ENCODE data around the gene RPL6.
A peak's percentile ranks its signal among the peaks of the same experiment; 100 is the strongest.
"Not testable (repeated sequence)": the region's sequence is repeated elsewhere in the genome, so short reads cannot be mapped to it uniquely, and the experiment has no call there.

Gene RPL6

GRCh38 chr12:112409064-112409905 lies at the start of gene RPL6:
Gene RPL6 (minus strand): TSS chr12:112409605. CDS start chr12:112408656, 949 bp downstream.
- peak within 1 kb of the TSS; percentile 95 for H3K4me3 ChIP-seq (replicated peaks; ENCODE audit: low read depth, low read length)
- TF ChIP-seq, protein P1, sequence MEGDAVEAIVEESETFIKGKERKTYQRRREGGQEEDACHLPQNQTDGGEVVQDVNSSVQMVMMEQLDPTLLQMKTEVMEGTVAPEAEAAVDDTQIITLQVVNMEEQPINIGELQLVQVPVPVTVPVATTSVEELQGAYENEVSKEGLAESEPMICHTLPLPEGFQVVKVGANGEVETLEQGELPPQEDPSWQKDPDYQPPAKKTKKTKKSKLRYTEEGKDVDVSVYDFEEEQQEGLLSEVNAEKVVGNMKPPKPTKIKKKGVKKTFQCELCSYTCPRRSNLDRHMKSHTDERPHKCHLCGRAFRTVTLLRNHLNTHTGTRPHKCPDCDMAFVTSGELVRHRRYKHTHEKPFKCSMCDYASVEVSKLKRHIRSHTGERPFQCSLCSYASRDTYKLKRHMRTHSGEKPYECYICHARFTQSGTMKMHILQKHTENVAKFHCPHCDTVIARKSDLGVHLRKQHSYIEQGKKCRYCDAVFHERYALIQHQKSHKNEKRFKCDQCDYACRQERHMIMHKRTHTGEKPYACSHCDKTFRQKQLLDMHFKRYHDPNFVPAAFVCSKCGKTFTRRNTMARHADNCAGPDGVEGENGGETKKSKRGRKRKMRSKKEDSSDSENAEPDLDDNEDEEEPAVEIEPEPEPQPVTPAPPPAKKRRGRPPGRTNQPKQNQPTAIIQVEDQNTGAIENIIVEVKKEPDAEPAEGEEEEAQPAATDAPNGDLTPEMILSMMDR (IDR thresholded peaks at IDR 0.05; ENCODE audit: low read length, missing control alignments) = no peak
- peak; percentile 96 for DNase-seq (ENCODE audit: low read depth)

DNA sequence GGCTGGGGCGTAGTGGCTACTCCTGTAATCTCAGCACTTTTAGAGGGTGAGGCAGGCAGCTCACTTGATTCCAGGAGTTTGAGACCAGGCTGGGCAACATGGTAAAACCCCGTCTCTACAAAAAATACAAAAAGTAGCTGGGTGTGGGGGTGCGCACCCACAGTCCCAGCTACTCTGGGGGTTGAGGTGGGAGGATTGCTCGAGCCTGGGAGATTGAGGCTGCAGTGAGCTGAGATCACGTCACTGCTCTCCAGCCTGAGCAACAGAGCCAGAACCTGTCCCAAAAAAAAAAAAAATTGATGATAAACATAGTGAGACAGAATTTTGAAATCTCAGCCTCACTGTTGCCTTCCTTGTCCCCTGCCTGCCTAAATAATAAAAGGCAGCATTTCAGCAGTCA lies 49.3 kb upstream of the RPL6 start:
- TF ChIP-seq, protein P1 (IDR thresholded peaks at IDR 0.05; ENCODE audit: low read length, missing control alignments) = no peak
- H3K4me3 ChIP-seq (replicated peaks; ENCODE audit: low read depth, low read length) = no peak overlapping the region
- no peak for DNase-seq (ENCODE audit: low read depth)

DNA sequence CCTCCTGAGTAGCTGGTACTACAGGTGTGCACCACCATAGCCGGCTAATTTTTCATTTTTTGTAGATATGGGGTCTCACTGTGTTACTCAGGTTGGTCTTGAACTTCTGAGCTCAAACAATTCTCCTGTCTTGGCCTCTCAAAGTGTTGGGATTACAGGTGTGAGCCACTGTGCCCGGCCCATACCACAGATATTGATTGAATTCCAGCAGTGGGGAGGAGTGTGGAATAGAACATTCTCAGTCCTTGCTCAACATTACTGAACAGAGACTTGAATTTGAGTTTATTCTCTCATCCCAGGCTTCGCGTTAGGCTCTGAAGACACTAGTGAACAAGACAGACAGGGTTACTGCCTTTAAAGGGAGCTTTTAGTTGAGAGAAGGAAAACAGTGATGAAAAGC lies 48.9 kb upstream of the RPL6 start:
- H3K4me3 ChIP-seq (replicated peaks; ENCODE audit: low read depth, low read length) = no peak overlapping the region
- TF ChIP-seq, protein P1 (IDR thresholded peaks at IDR 0.05; ENCODE audit: low read length, missing control alignments) = no peak
- DNase-seq (ENCODE audit: low read depth) = no peak

DNA sequence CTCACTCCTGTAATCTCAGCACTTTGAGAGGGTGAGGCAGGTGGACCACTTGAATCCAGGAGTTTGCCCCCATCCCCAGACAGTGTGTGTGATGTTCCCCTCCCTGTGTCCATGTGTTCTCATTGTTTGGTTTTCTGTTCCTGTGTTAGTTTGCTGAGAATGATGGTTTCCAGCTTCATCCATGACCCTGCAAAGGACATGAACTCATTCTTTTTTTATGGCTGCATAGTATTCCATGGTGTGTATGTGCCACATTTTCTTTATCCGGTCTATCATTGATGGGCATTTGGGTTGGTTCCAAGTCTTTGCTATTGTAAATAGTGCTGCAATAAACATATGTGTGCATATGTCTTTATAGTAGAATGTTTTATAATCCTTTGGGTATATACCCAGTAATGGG lies 47.7 kb upstream of the RPL6 start:
- not testable (repeated sequence) for DNase-seq (ENCODE audit: low read depth)

GRCh38 chr12:112456029-112456428 lies 46.6 kb upstream of the RPL6 start:
- H3K4me3 ChIP-seq (replicated peaks; ENCODE audit: low read depth, low read length) = no peak overlapping the region
- no peak for DNase-seq (ENCODE audit: low read depth)
- TF ChIP-seq, protein P1 (IDR thresholded peaks at IDR 0.05; ENCODE audit: low read length, missing control alignments) = no peak

More for the DNA sequence above, 47.7 kb upstream of the RPL6 start:
- H3K4me3 ChIP-seq (replicated peaks; ENCODE audit: low read depth, low read length) = not testable (repeated sequence)

GRCh38 chr12:112450725-112451124 lies 41.3 kb upstream of the RPL6 start:
- DNase-seq (ENCODE audit: low read depth) = no peak
- TF ChIP-seq, protein P1 (IDR thresholded peaks at IDR 0.05; ENCODE audit: low read length, missing control alignments) = no peak
- H3K4me3 ChIP-seq (replicated peaks; ENCODE audit: low read depth, low read length) = no peak overlapping the region

- DNase-seq (ENCODE audit: low read depth); H3K4me3 ChIP-seq (replicated peaks; ENCODE audit: low read depth, low read length): not testable (repeated sequence)
These were observed 38.8 kb upstream of the RPL6 start for GRCh38 chr12:112448165-112448564.

GRCh38 chr12:112447106-112447505 lies 37.7 kb upstream of the RPL6 start:
- DNase-seq (ENCODE audit: low read depth) = no peak
- TF ChIP-seq, protein P1 (IDR thresholded peaks at IDR 0.05; ENCODE audit: low read length, missing control alignments) = no peak
- no peak overlapping the region for H3K4me3 ChIP-seq (replicated peaks; ENCODE audit: low read depth, low read length)

All from fibroblast of pulmonary artery (primary cell).